CD4-positive, alpha-beta T cell (primary cell): Measurements from ENCODE around the gene FAM229B. TPM values are rescaled to one million over a fixed set of nuclear protein-coding genes. Genes with fewer than 3 reads are reported as not detected.

Source experiments
- ATAC-seq: fragments of 200-7000 bp; cut with Tn5 transposase; one replicate; pipeline ENCODE4 v1.10.0; 2022; ENCODE audit warnings: mild to moderate bottlenecking; ENCODE audit not compliant: poor library complexity
- CTCF ChIA-PET: fragments of 350-600 bp; sonication (Branson Sonifier 250); formaldehyde crosslinking; loops from one replicate; lab custom pipeline; 2021; ENCODE audit warnings: antibody characterized with exemption, inconsistent platforms; lab: Charles Lee
- POLR2A ChIA-PET: fragments of 350-600 bp; sonication (Branson Sonifier 250); formaldehyde crosslinking; loops from one replicate; lab custom pipeline; 2021; ENCODE audit warnings: antibody characterized with exemption, inconsistent platforms; lab: Charles Lee
- DNase-seq, 14 experiments: peaks; one replicate each; pipeline ENCODE4 v3.0.0-alpha.2; 2013 to 2020; ENCODE audit warnings: mixed read lengths in 2 of 14
- H3K27ac ChIP-seq, 2 donors: one replicate each; pipeline versions ENCODE4 v1.5.1 to v1.7.0; 2013; ENCODE audit warnings: low read length in 2 of 2, low read depth in 1 of 2, mild to moderate bottlenecking in 1 of 2
- H3K27me3 ChIP-seq, 2 experiments: 1 replicate in 1 of 2; 2 replicates in 1 of 2; pipeline versions ENCODE4 v1.6.1 to v1.7.0; 2013; ENCODE audit warnings: low read length in 2 of 2, control low read depth in 1 of 2, mild to moderate bottlenecking in 1 of 2, moderate library complexity in 1 of 2; ENCODE audit not compliant: insufficient read depth in 2 of 2, control insufficient read depth in 1 of 2
- H3K36me3 ChIP-seq: one replicate; pipeline ENCODE4 v1.6.1; 2013; ENCODE audit warnings: low read length, control low read depth; ENCODE audit not compliant: insufficient read depth
- H3K4me1 ChIP-seq: one replicate; pipeline ENCODE4 v1.6.1; 2013; ENCODE audit warnings: low read length, control low read depth; ENCODE audit not compliant: insufficient read depth
- H3K4me3 ChIP-seq: one replicate; pipeline ENCODE4 v1.5.1; 2013; ENCODE audit warnings: mild to moderate bottlenecking, low read length, moderate library complexity
- H3K9me3 ChIP-seq, 2 experiments: 1 replicate in 1 of 2; 2 replicates in 1 of 2; pipeline versions ENCODE4 v1.6.1 to v1.7.0; 2013; ENCODE audit warnings: low read length in 2 of 2, mild to moderate bottlenecking in 2 of 2, control low read depth in 1 of 2, moderate library complexity in 1 of 2; ENCODE audit not compliant: control insufficient read depth in 1 of 2, insufficient read depth in 1 of 2
- H3K27ac Mint-ChIP-seq: one replicate; pipeline ENCODE4 v1.8.0; 2020; ENCODE audit warnings: mixed read lengths
- H3K27me3 Mint-ChIP-seq: one replicate; pipeline ENCODE4 v1.8.0; 2021; ENCODE audit warnings: mixed read lengths
- H3K36me3 Mint-ChIP-seq: one replicate; pipeline ENCODE4 v1.8.0; 2021; ENCODE audit warnings: low read depth, mixed read lengths
- H3K4me1 Mint-ChIP-seq: one replicate; pipeline ENCODE4 v1.8.0; 2021; ENCODE audit warnings: low read depth, mixed read lengths
- H3K4me3 Mint-ChIP-seq: one replicate; pipeline ENCODE4 v1.8.0; 2020; ENCODE audit warnings: mild to moderate bottlenecking, mixed read lengths
- H3K9me3 Mint-ChIP-seq: one replicate; pipeline ENCODE4 v1.8.0; 2020; ENCODE audit warnings: mixed read lengths
- CTCF ChIP-seq: fragments of 200-600 bp; IDR thresholded peaks from one replicate; pipeline ENCODE4 v1.8.0; 2022; ENCODE audit warnings: antibody characterized with exemption, mild to moderate bottlenecking
- intact Hi-C, 2 experiments: fragments of 100-400 bp; cut with DNase I in 1 of 2; cut with micrococcal nuclease in 1 of 2; formaldehyde crosslinking; loops; one replicate each; pipeline versions ENCODE4 v1.15.1 to v1.9.0; 2023 to 2025; cut with DNase I, micrococcal nuclease
- total RNA-seq, 174 experiments: library from RNA in 2 of 174; stranded (reverse) in 2 of 174; gene quantifications; one replicate each; pipeline ENCODE4 v1.2.3 and lab custom pipeline; 2021 to 2026

FAM229B gene
- total RNA-seq, 2 experiments from 2014 or later = 3.6 to 4.4 TPM

GRCh38 chr6:112106562-112106961, 19.2 kb downstream of the FAM229B start:
- ATAC-seq (no peak), DNase-seq (no peak)
- Histone ChIP-seq H3K36me3 (no peaks in the 10 kb centered on the region), H3K4me1 (no peaks in the 10 kb centered on the region), H3K27ac (no peak overlapping the region), H3K27me3 (no peaks in the 10 kb centered on the region), H3K4me3 (no peak overlapping the region), H3K9me3 (no peaks in the 10 kb centered on the region)
- Mint-ChIP-seq H3K36me3 (peaks cover 2% of the 10 kb centered on the region), H3K9me3 (peaks cover 4% of the 10 kb centered on the region), H3K27me3 (no peaks in the 10 kb centered on the region), H3K27ac (no peak overlapping the region), H3K4me1 (no peaks in the 10 kb centered on the region), H3K4me3 (no peak overlapping the region)
- no peak for TF ChIP-seq CTCF
- intact Hi-C loops = no loop called here
- ChIA-PET CTCF (no interaction called here), POLR2A (no interaction called here)

GRCh38 chr6:112109262-112109661, 21.9 kb downstream of the FAM229B start:
- Histone ChIP-seq H3K4me3 (no peak overlapping the region), H3K9me3 (no peaks in the 10 kb centered on the region), H3K27me3 (no peaks in the 10 kb centered on the region), H3K36me3 (no peaks in the 10 kb centered on the region), H3K27ac (no peak overlapping the region), H3K4me1 (no peaks in the 10 kb centered on the region)
- intact Hi-C loops = no loop called here
- no peaks in the 10 kb centered on the region for H3K36me3 Mint-ChIP-seq
- DNase-seq (no peak), ATAC-seq (no peak)
- H3K4me3 Mint-ChIP-seq = no peak overlapping the region
- no peaks in the 10 kb centered on the region for H3K4me1 Mint-ChIP-seq
- peaks cover 4% of the 10 kb centered on the region for H3K9me3 Mint-ChIP-seq
- ChIA-PET POLR2A (no interaction called here), CTCF (no interaction called here)
- TF ChIP-seq CTCF = no peak
- H3K27me3 Mint-ChIP-seq = peaks cover 7% of the 10 kb centered on the region
- H3K27ac Mint-ChIP-seq = no peak overlapping the region

GRCh38 chr6:112113431-112113830, 26.0 kb downstream of the FAM229B start:
- ATAC-seq = no peak
- Mint-ChIP-seq H3K4me1 (no peaks in the 10 kb centered on the region), H3K4me3 (no peak overlapping the region), H3K27me3 (peaks cover 18% of the 10 kb centered on the region), H3K27ac (no peak overlapping the region), H3K36me3 (no peaks in the 10 kb centered on the region), H3K9me3 (no peaks in the 10 kb centered on the region)
- POLR2A ChIA-PET = no interaction called here
- Histone ChIP-seq H3K36me3 (no peaks in the 10 kb centered on the region), H3K9me3 (no peaks in the 10 kb centered on the region), H3K4me3 (no peak overlapping the region), H3K4me1 (no peaks in the 10 kb centered on the region), H3K27ac (no peak overlapping the region), H3K27me3 (peaks cover 0 to 10% of the 10 kb centered on the region in 2 experiments)
- DNase-seq = no peak
- TF ChIP-seq CTCF = no peak
- CTCF ChIA-PET = no interaction called here
- intact Hi-C loops = no loop called here
